H1 (cell line): Measurements from ENCODE around the gene TSHZ2. TPM values are rescaled to one million over a fixed set of nuclear protein-coding genes. Genes with fewer than 3 reads are reported as not detected.

ENCODE experiments used
- CBX5 ChIP-seq: fragments of 300-800, 300-1000 bp; sonication (generic); IDR thresholded peaks from 2 replicates; pipeline ENCODE4 v1.7.1; 2016; ENCODE audit warnings: antibody characterized with exemption, low read length, low read depth
- CEBPB ChIP-seq: IDR thresholded peaks from 2 replicates; pipeline ENCODE4 v1.6.1; 2012; ENCODE audit warnings: low read depth, low read length
- CTCF ChIP-seq, 3 experiments: IDR thresholded peaks; 1 replicate in 2 of 3; 2 replicates in 1 of 3; pipeline versions ENCODE4 v1.5.1 to v1.6.1; 2011; ENCODE audit warnings: low read length in 3 of 3, mild to moderate bottlenecking in 3 of 3, inconsistent platforms in 2 of 3, low read depth in 1 of 3, moderate library complexity in 1 of 3; ENCODE audit not compliant: insufficient read depth in 1 of 3; ENCODE audit errors: control extremely low read depth in 1 of 3
- HDAC2 ChIP-seq, 2 experiments: fragments of 300-600 bp in 1 of 2; sonication (generic) in 1 of 2; IDR thresholded peaks; 2 replicates each; pipeline ENCODE4 v1.6.1; 2011 to 2012; ENCODE audit warnings: low read depth in 2 of 2, low read length in 2 of 2, mild to moderate bottlenecking in 2 of 2, moderate library complexity in 2 of 2, borderline replicate concordance in 1 of 2, inconsistent platforms in 1 of 2
- MAFK ChIP-seq: IDR thresholded peaks from 2 replicates; pipeline ENCODE4 v1.6.1; 2012; ENCODE audit warnings: low read depth, mild to moderate bottlenecking, improper control_type of control experiment, low read length
- NRF1 ChIP-seq: IDR thresholded peaks from 2 replicates; pipeline ENCODE4 v1.6.1; 2011; ENCODE audit warnings: mild to moderate bottlenecking, low read depth, low read length, improper control_type of control experiment
- SP1 ChIP-seq: IDR thresholded peaks from 2 replicates; pipeline ENCODE4 v1.6.1; 2011; ENCODE audit warnings: low read depth, low read length
- polyA plus RNA-seq, 7 experiments: library from polyadenylated mRNA; depleted of rRNA in 3 of 7; stranded (reverse) in 5 of 7; unstranded in 2 of 7; fragments of >200 nt in 5 of 7; fragments of 200-250 nt in 2 of 7; gene quantifications; 1 replicate in 5 of 7; 2 replicates in 1 of 7; 4 replicates in 1 of 7; pipeline versions ENCODE4 v1.2.1 to v1.2.3, GENCODE V29; 2011 to 2013; ENCODE audit warnings: missing spikeins in 2 of 7, mixed read lengths in 2 of 7
- total RNA-seq: library from RNA; stranded (reverse); fragmentation: NEBNext Ultra II Directional; extraction: Animal tissue kit (Norgen Biotek cat#: 25700); gene quantifications from 2 replicates; pipeline ENCODE4 v1.2.1, GENCODE V29; 2021

The TSHZ2 gene
- total and polyA plus RNA-seq, 2 of the 8 experiments (the other 6 are each of a cell fraction or from before 2014, with no cell fraction given) = 0.14 to 0.30 TPM

- TF ChIP-seq CTCF (IDR thresholded peaks at IDR 0.05; ENCODE audit: control extremely low read depth in 1 of 3, insufficient read depth in 1 of 3, low read depth in 1 of 3, low read length in 3 of 3) = no peak
- no peak for TF ChIP-seq CBX5
- no peak for TF ChIP-seq SP1
- no peak for TF ChIP-seq CEBPB
- no peak for TF ChIP-seq HDAC2 (IDR thresholded peaks at IDR 0.05; ENCODE audit: borderline replicate concordance in 1 of 2, low read depth in 2 of 2, low read length in 2 of 2)
- no peak for TF ChIP-seq MAFK
- TF ChIP-seq NRF1 = no peak
- TF ChIP-seq, all 59 proteins: peak for 0
Observed at GRCh38 chr20:53427951-53428350, 455.8 kb downstream of the TSHZ2 start (continued).
